ENCODE results near the gene CENPW.

The CENPW gene

GRCh38 chr6:126339796-126340609, at the start of gene CENPW:
TSS of gene CENPW (plus strand) at chr6:126340115. CDS start at chr6:126340274, 159 bp downstream.
- peak; percentile 82 to 88 for DNase-seq (ENCODE audit: low read depth in 2 of 2)

GRCh38 chr6:126293891-126294524, 45.9 kb upstream of the CENPW start:
- DNase-seq (ENCODE audit: low read depth in 2 of 2) = no peak

GRCh38 chr6:126300126-126300525, 39.8 kb upstream of the CENPW start:
- DNase-seq (ENCODE audit: low read depth in 2 of 2) = no peak

GRCh38 chr6:126300735-126301134, 39.2 kb upstream of the CENPW start:
- DNase-seq (ENCODE audit: low read depth in 2 of 2) = no peak

GRCh38 chr6:126302191-126302590, 37.7 kb upstream of the CENPW start:
- DNase-seq (ENCODE audit: low read depth in 2 of 2) = no peak

GRCh38 chr6:126307849-126308248, 32.1 kb upstream of the CENPW start:
- DNase-seq (ENCODE audit: low read depth in 2 of 2) = no peak

- no peak for DNase-seq (ENCODE audit: low read depth in 2 of 2)
These were observed 31.6 kb upstream of the CENPW start for GRCh38 chr6:126308362-126308761.

- DNase-seq (ENCODE audit: low read depth in 2 of 2) = no peak
These were observed 27.8 kb upstream of the CENPW start for GRCh38 chr6:126312013-126312665.

GRCh38 chr6:126313941-126314340, 26.0 kb upstream of the CENPW start:
- no peak for DNase-seq (ENCODE audit: low read depth in 2 of 2)

- no peak for DNase-seq (ENCODE audit: low read depth in 2 of 2)
These were observed 21.1 kb upstream of the CENPW start for GRCh38 chr6:126318797-126319196.

GRCh38 chr6:126333729-126334128, 6.2 kb upstream of the CENPW start:
- DNase-seq (ENCODE audit: low read depth in 2 of 2) = no peak

- DNase-seq (ENCODE audit: low read depth in 2 of 2) = no peak
These were observed 4.7 kb upstream of the CENPW start for GRCh38 chr6:126335210-126335609.

- no peak for DNase-seq (ENCODE audit: low read depth in 2 of 2)
These were observed 2.6 kb upstream of the CENPW start for GRCh38 chr6:126337323-126337722.

GRCh38 chr6:126341126-126341525, 1.2 kb downstream of the CENPW start:
- no peak for DNase-seq (ENCODE audit: low read depth in 2 of 2)

- no peak for DNase-seq (ENCODE audit: low read depth in 2 of 2)
These were observed 4.3 kb downstream of the CENPW start for GRCh38 chr6:126344181-126344580.

- no peak for DNase-seq (ENCODE audit: low read depth in 2 of 2)
These were observed 12.0 kb downstream of the CENPW start for GRCh38 chr6:126351960-126352359.

- no peak for DNase-seq (ENCODE audit: low read depth in 2 of 2)
These were observed 12.6 kb downstream of the CENPW start for GRCh38 chr6:126352514-126352913.

GRCh38 chr6:126356526-126356925, 16.6 kb downstream of the CENPW start:
- no peak for DNase-seq (ENCODE audit: low read depth in 2 of 2)

GRCh38 chr6:126359936-126360537, 20.1 kb downstream of the CENPW start:
- no peak for DNase-seq (ENCODE audit: low read depth in 2 of 2)

- no peak for DNase-seq (ENCODE audit: low read depth in 2 of 2)
These were observed 22.0 kb downstream of the CENPW start for GRCh38 chr6:126361832-126362440.

- no peak for DNase-seq (ENCODE audit: low read depth in 2 of 2)
These were observed 27.9 kb downstream of the CENPW start for GRCh38 chr6:126367849-126368248.

- no peak for DNase-seq (ENCODE audit: low read depth in 2 of 2)
These were observed 32.7 kb downstream of the CENPW start for GRCh38 chr6:126372626-126373025.
